ENCODE results near the gene PRUNE2. TPM values are rescaled to one million over a fixed set of nuclear protein-coding genes. Genes with fewer than 3 reads are reported as not detected.

The PRUNE2 gene
- total RNA-seq, 2 experiments from 2014 or later = 0.38 to 0.72 TPM

GRCh38 chr9:76620581-76620980 is 285.3 kb downstream of the PRUNE2 start:
- no peak for DNase-seq
- intact Hi-C loops (cut with micrococcal nuclease) = no loop called here
- no peak for TF ChIP-seq CTCF (IDR thresholded peaks at IDR 0.05)
- Mint-ChIP-seq H3K27ac (no peak overlapping the region), H3K27me3 (peaks cover 15% of the 10 kb centered on the region), H3K4me1 (ENCODE audit: low read depth) (no peaks in the 10 kb centered on the region), H3K4me3 (no peak overlapping the region), H3K9me3 (no peaks in the 10 kb centered on the region), H3K36me3 (ENCODE audit: low read depth) (no peaks in the 10 kb centered on the region)
- CTCF ChIA-PET = no interaction called here
- no peak for ATAC-seq
- POLR2A ChIA-PET = no interaction called here

- CTCF ChIA-PET = no interaction called here
- H3K27ac Mint-ChIP-seq = no peak overlapping the region
- no peak for TF ChIP-seq CTCF (IDR thresholded peaks at IDR 0.05)
Measured at GRCh38 chr9:76619640-76620039, 286.3 kb downstream of the PRUNE2 start.

GRCh38 chr9:76619197-76619596 is 286.7 kb downstream of the PRUNE2 start:
- CTCF ChIA-PET = no interaction called here
- DNase-seq = no peak
- Mint-ChIP-seq H3K4me3 (no peak overlapping the region), H3K27ac (no peak overlapping the region), H3K4me1 (ENCODE audit: low read depth) (peaks cover 8% of the 10 kb centered on the region), H3K9me3 (no peaks in the 10 kb centered on the region), H3K27me3 (peaks cover 25% of the 10 kb centered on the region), H3K36me3 (ENCODE audit: low read depth) (no peaks in the 10 kb centered on the region)
- TF ChIP-seq CTCF (IDR thresholded peaks at IDR 0.05) = no peak
- no peak for ATAC-seq
- intact Hi-C loops (cut with micrococcal nuclease) = no loop called here
- POLR2A ChIA-PET = no interaction called here

More at GRCh38 chr9:76619640-76620039, 286.3 kb downstream of the PRUNE2 start:
- no peaks in the 10 kb centered on the region for H3K36me3 Mint-ChIP-seq (ENCODE audit: low read depth)
- no peak overlapping the region for H3K4me3 Mint-ChIP-seq
- DNase-seq (no peak), ATAC-seq (no peak)
- H3K9me3 Mint-ChIP-seq = no peaks in the 10 kb centered on the region
- POLR2A ChIA-PET = no interaction called here
- H3K27me3 Mint-ChIP-seq = peaks cover 24% of the 10 kb centered on the region
- peaks cover 8% of the 10 kb centered on the region for H3K4me1 Mint-ChIP-seq (ENCODE audit: low read depth)
- intact Hi-C loops (cut with micrococcal nuclease) = no loop called here

GRCh38 chr9:76618762-76619161 is 287.2 kb downstream of the PRUNE2 start:
- ChIA-PET POLR2A (interaction anchor here (1.0 kb wide), 1 partner anchor 9 kb away, joined by 3 read pairs; no protein-coding TSS in a partner anchor), CTCF (no interaction called here)
- peaks cover 25% of the 10 kb centered on the region for H3K27me3 Mint-ChIP-seq
- no peak overlapping the region for H3K4me3 Mint-ChIP-seq
- no peak for TF ChIP-seq CTCF (IDR thresholded peaks at IDR 0.05)
- DNase-seq (no peak), ATAC-seq (no peak)
- H3K4me1 Mint-ChIP-seq (ENCODE audit: low read depth) = peaks cover 8% of the 10 kb centered on the region
- no peak overlapping the region for H3K27ac Mint-ChIP-seq
- intact Hi-C loops (cut with micrococcal nuclease) = no loop called here
- no peaks in the 10 kb centered on the region for H3K9me3 Mint-ChIP-seq
- no peaks in the 10 kb centered on the region for H3K36me3 Mint-ChIP-seq (ENCODE audit: low read depth)

- Mint-ChIP-seq H3K4me3 (no peak overlapping the region), H3K4me1 (ENCODE audit: low read depth) (peaks cover 8% of the 10 kb centered on the region), H3K9me3 (no peaks in the 10 kb centered on the region), H3K36me3 (ENCODE audit: low read depth) (no peaks in the 10 kb centered on the region), H3K27me3 (peaks cover 25% of the 10 kb centered on the region), H3K27ac (no peak overlapping the region)
- ATAC-seq (no peak), DNase-seq (no peak)
- POLR2A ChIA-PET = no interaction called here
- TF ChIP-seq CTCF (IDR thresholded peaks at IDR 0.05) = no peak
- CTCF ChIA-PET = no interaction called here
- intact Hi-C loops (cut with micrococcal nuclease) = no loop called here
Measured at GRCh38 chr9:76617497-76618175, 288.3 kb downstream of the PRUNE2 start.

Measured in activated CD8-positive, alpha-beta T cell treated with anti-CD3 and anti-CD28 coated beads for 36 hours (primary cell).